GM23338 (cell line): ENCODE results near the gene CTDSPL. TPM values are rescaled to one million over a fixed set of nuclear protein-coding genes. Genes with fewer than 3 reads are reported as not detected.

ENCODE experiments used
- ATAC-seq: fragments of 200-7000 bp; cut with Tn5 transposase; 3 replicates; pipeline ENCODE4 v1.9.1; 2020
- DNase-seq: peaks from one replicate; pipeline ENCODE4 v3.0.0-alpha.2; 2015; ENCODE audit warnings: low spot score
- H2AFZ ChIP-seq: fragments of 200-600 bp; sonication (generic); 2 replicates; pipeline ENCODE4 v1.8.0; 2016; ENCODE audit warnings: antibody characterized with exemption, mild to moderate bottlenecking, moderate library complexity
- H3F3A ChIP-seq: fragments of 200-600 bp; sonication (generic); replicated peaks from 2 replicates; pipeline ENCODE4 v1.8.0; 2017; ENCODE audit warnings: antibody characterized with exemption, mixed run types, low read depth
- H3K27ac ChIP-seq: fragments of 200-600 bp; sonication (generic); 2 replicates; pipeline ENCODE4 v1.6.1; 2016; ENCODE audit warnings: low read depth
- H3K27me3 ChIP-seq: fragments of 200-600 bp; sonication (generic); 2 replicates; pipeline ENCODE4 v1.8.0; 2016; ENCODE audit warnings: mild to moderate bottlenecking, mixed run types, moderate library complexity; ENCODE audit not compliant: insufficient read depth
- H3K36me3 ChIP-seq: fragments of 200-600 bp; sonication (generic); 2 replicates; pipeline ENCODE4 v1.8.0; 2016; ENCODE audit warnings: mild to moderate bottlenecking; ENCODE audit not compliant: insufficient read depth
- H3K4me1 ChIP-seq: fragments of 200-600 bp; sonication (generic); 2 replicates; pipeline ENCODE4 v1.8.0; 2016; ENCODE audit warnings: mild to moderate bottlenecking, moderate library complexity; ENCODE audit not compliant: insufficient read depth
- H3K4me2 ChIP-seq: fragments of 200-600 bp; sonication (generic); 2 replicates; pipeline ENCODE4 v1.7.1; 2017; ENCODE audit warnings: mixed run types
- H3K4me3 ChIP-seq: fragments of 200-600 bp; sonication (generic); 2 replicates; pipeline ENCODE4 v1.6.1; 2016; ENCODE audit warnings: mixed run types
- H3K79me2 ChIP-seq: fragments of 200-600 bp; sonication (generic); replicated peaks from 2 replicates; pipeline ENCODE4 v1.8.0; 2017; ENCODE audit warnings: mild to moderate bottlenecking; ENCODE audit not compliant: insufficient read depth
- H3K9me2 ChIP-seq: fragments of 200-600 bp; sonication (generic); 2 replicates; pipeline ENCODE4 v1.8.0; 2017; ENCODE audit not compliant: insufficient read depth
- H4K20me1 ChIP-seq: fragments of 200-600 bp; sonication (generic); replicated peaks from 2 replicates; pipeline ENCODE4 v1.8.0; 2017; ENCODE audit warnings: mild to moderate bottlenecking; ENCODE audit not compliant: insufficient read depth
- H3K27ac Mint-ChIP-seq: 2 replicates; pipeline ENCODE4 v1.8.0; 2020; ENCODE audit warnings: inconsistent platforms, mild to moderate bottlenecking, moderate library complexity, mixed read lengths
- H3K27me3 Mint-ChIP-seq: 3 replicates; pipeline ENCODE4 v1.8.0; 2022; ENCODE audit warnings: low read depth, mild to moderate bottlenecking, moderate library complexity, mixed read lengths, inconsistent platforms; ENCODE audit not compliant: insufficient read depth, poor library complexity
- H3K36me3 Mint-ChIP-seq: 3 replicates; pipeline ENCODE4 v1.8.0; 2021; ENCODE audit warnings: low read depth, mild to moderate bottlenecking, inconsistent platforms, moderate library complexity, mixed read lengths
- H3K4me1 Mint-ChIP-seq: 3 replicates; pipeline ENCODE4 v1.8.0; 2020; ENCODE audit warnings: mild to moderate bottlenecking, inconsistent platforms, mixed read lengths
- H3K4me3 Mint-ChIP-seq: 3 replicates; pipeline ENCODE4 v1.8.0; 2021; ENCODE audit warnings: moderate library complexity, mild to moderate bottlenecking, inconsistent platforms, mixed read lengths
- H3K9me3 Mint-ChIP-seq: 3 replicates; pipeline ENCODE4 v1.8.0; 2020; ENCODE audit warnings: moderate library complexity, mild to moderate bottlenecking, inconsistent platforms, mixed read lengths
- CREB1 ChIP-seq: fragments of 250-450 bp; sonication (Bioruptor Pico); IDR thresholded peaks from 2 replicates; pipeline ENCODE4 v1.5.0; 2020; ENCODE audit warnings: low read depth, mild to moderate bottlenecking, moderate library complexity
- ETS1 ChIP-seq: IDR thresholded peaks from 2 replicates; pipeline ENCODE4 v1.6.1; 2016; ENCODE audit warnings: antibody characterized with exemption
- EZH2phosphoT487 ChIP-seq: fragments of 200-600 bp; sonication (generic); IDR thresholded peaks from one replicate; pipeline ENCODE4 v1.8.1; 2018; ENCODE audit warnings: antibody characterized with exemption; ENCODE audit not compliant: unreplicated experiment
- JUNB ChIP-seq: IDR thresholded peaks from one replicate; pipeline ENCODE4 v1.6.1; 2016; ENCODE audit warnings: antibody characterized with exemption; ENCODE audit not compliant: unreplicated experiment
- POLR2AphosphoS5 ChIP-seq: IDR thresholded peaks from 2 replicates; pipeline ENCODE4 v1.6.1; 2016; ENCODE audit warnings: antibody characterized with exemption, low read depth
- ZNF114 ChIP-seq: fragments of 250-450 bp; sonication (Bioruptor Pico); IDR thresholded peaks from 2 replicates; pipeline ENCODE4 v1.5.0; 2020; ENCODE audit warnings: mild to moderate bottlenecking, moderate library complexity
- ZNF331 ChIP-seq: fragments of 250-450 bp; sonication (Bioruptor Pico); IDR thresholded peaks from 2 replicates; pipeline ENCODE4 v1.5.0; 2020; ENCODE audit warnings: low read depth, mild to moderate bottlenecking, moderate library complexity
- ZNF462 ChIP-seq: fragments of 250-450 bp; sonication (Bioruptor Pico); IDR thresholded peaks from 2 replicates; pipeline ENCODE4 v1.5.0; 2020; ENCODE audit warnings: mild to moderate bottlenecking, moderate library complexity
- polyA plus RNA-seq: library from polyadenylated mRNA; unstranded; fragments of >200 nt; fragmentation: Nextera tagmentation; extraction: Ambion mirVana; gene quantifications from 2 replicates; pipeline ENCODE4 v1.2.1, GENCODE V29; 2016
- total RNA-seq: library from RNA; depleted of rRNA; stranded (reverse); fragments of >200 nt; shearing (Covaris generic); gene quantifications from 2 replicates; pipeline ENCODE4 v1.2.3, GENCODE V29; 2014

CTDSPL gene
- total and polyA plus RNA-seq, 2 experiments from 2014 or later: 23.2 to 42.0 TPM

GRCh38 chr3:37882711-37883110 lies 21.0 kb downstream of the CTDSPL start:
- Histone ChIP-seq H3K4me1 (0 out of 2 replicates have a peak, but pooled peaks cover 3% of the 10 kb centered on the region), H3K4me2 (no peak overlapping the region), H3K36me3 (no peaks in the 10 kb centered on the region), H4K20me1 (no peaks in the 10 kb centered on the region; the same call in none of the 2 replicates), H3K9me2 (no peaks in the 10 kb centered on the region; the same call in 1 of the 2 replicates), H3K27me3 (no peaks in the 10 kb centered on the region), H3F3A (no peaks in the 10 kb centered on the region), H3K79me2 (peaks cover 59% of the 10 kb centered on the region), H3K27ac (no peak overlapping the region), H2AFZ (no peak overlapping the region), H3K4me3 (no peak overlapping the region)
- Mint-ChIP-seq H3K27me3 (peaks cover 4% of the 10 kb centered on the region), H3K4me1 (peaks cover 17% of the 10 kb centered on the region), H3K4me3 (no peak overlapping the region), H3K27ac (no peak overlapping the region), H3K9me3 (no peaks in the 10 kb centered on the region), H3K36me3 (no peaks in the 10 kb centered on the region)
- no peak for ATAC-seq
- TF ChIP-seq JUNB (no peak), POLR2AphosphoS5 (no peak), ZNF462 (CRISPR knock-in tag) (no peak), ZNF114 (CRISPR knock-in tag) (no peak), EZH2phosphoT487 (no peak), ETS1 (no peak), CREB1 (CRISPR knock-in tag) (no peak), ZNF331 (CRISPR knock-in tag) (no peak)
- no peak for DNase-seq
